WTC11 (cell line): ENCODE results near the gene TPP1. TPM values are rescaled to one million over a fixed set of nuclear protein-coding genes. Genes with fewer than 3 reads are reported as not detected.
A peak's percentile ranks its signal among the peaks of the same experiment; 100 is the strongest.

Experiments
- ATAC-seq: fragments of 200-7000 bp; cut with Tn5 transposase; 2 replicates; pipeline ENCODE4 v1.10.0; 2021; ENCODE audit warnings: mild to moderate bottlenecking, moderate library complexity
- CTCF ChIA-PET: fragments of 300-600 bp; sonication (Branson Sonifier 250); formaldehyde crosslinking; loops from one replicate; lab custom pipeline; 2021; ENCODE audit warnings: antibody characterized with exemption; lab: Charles Lee
- POLR2A ChIA-PET: fragments of 350-600 bp; sonication (Branson Sonifier 250); formaldehyde crosslinking; loops from one replicate; lab custom pipeline; 2021; ENCODE audit warnings: antibody characterized with exemption; lab: Charles Lee
- DNase-seq: peaks from one replicate; pipeline ENCODE4 v3.0.0; 2021; ENCODE audit warnings: low spot score
- H3K27ac Mint-ChIP-seq: 2 replicates; pipeline ENCODE4 v1.8.0; 2021; ENCODE audit warnings: mixed read lengths
- H3K27me3 Mint-ChIP-seq: 2 replicates; pipeline ENCODE4 v1.8.0; 2021; ENCODE audit warnings: low read depth, mild to moderate bottlenecking, moderate library complexity, mixed read lengths
- H3K36me3 Mint-ChIP-seq: 2 replicates; pipeline ENCODE4 v1.8.0; 2021; ENCODE audit warnings: mixed read lengths
- H3K4me1 Mint-ChIP-seq: 2 replicates; pipeline ENCODE4 v1.8.0; 2022; ENCODE audit warnings: mixed read lengths
- H3K4me3 Mint-ChIP-seq: 2 replicates; pipeline ENCODE4 v1.8.0; 2021; ENCODE audit warnings: mild to moderate bottlenecking, moderate library complexity, mixed read lengths
- H3K9me3 Mint-ChIP-seq: 2 replicates; pipeline ENCODE4 v1.8.0; 2021; ENCODE audit warnings: mixed read lengths
- AFF4 ChIP-seq: sonication (generic); formaldehyde crosslinking; IDR thresholded peaks from 2 replicates; pipeline ENCODE4 v1.8.1; 2023; ENCODE audit warnings: mild to moderate bottlenecking, missing genetic modification reagents, borderline replicate concordance
- ATF6 ChIP-seq: sonication (generic); formaldehyde crosslinking; IDR thresholded peaks from 2 replicates; pipeline ENCODE4 v1.8.1; 2023; ENCODE audit warnings: mild to moderate bottlenecking, missing genetic modification reagents
- CREM ChIP-seq: sonication (generic); formaldehyde crosslinking; IDR thresholded peaks from 2 replicates; pipeline ENCODE4 v1.8.1; 2022; ENCODE audit warnings: mild to moderate bottlenecking, missing genetic modification reagents, moderate library complexity
- EMX1 ChIP-seq: fragments of 250-450 bp; sonication (Bioruptor Pico); IDR thresholded peaks from 2 replicates; pipeline ENCODE4 v1.8.0; 2021; ENCODE audit warnings: mild to moderate bottlenecking
- FOXJ3 ChIP-seq: sonication (generic); formaldehyde crosslinking; IDR thresholded peaks from 2 replicates; pipeline ENCODE4 v1.9.0; 2021; ENCODE audit warnings: missing genetic modification reagents, mild to moderate bottlenecking, borderline replicate concordance
- IRF1 ChIP-seq: sonication (generic); formaldehyde crosslinking; IDR thresholded peaks from 2 replicates; pipeline ENCODE4 v1.8.0; 2023; ENCODE audit warnings: missing genetic modification reagents
- JAZF1 ChIP-seq: fragments of 250-450 bp; sonication (Bioruptor Pico); IDR thresholded peaks from 2 replicates; pipeline ENCODE4 v1.9.0; 2021; ENCODE audit warnings: moderate library complexity, mild to moderate bottlenecking, inconsistent platforms
- NR3C1 ChIP-seq: sonication (generic); formaldehyde crosslinking; conservative IDR thresholded peaks from 2 replicates; pipeline ENCODE4 v1.8.1; 2023; ENCODE audit warnings: low read depth, mild to moderate bottlenecking, missing genetic modification reagents
- RORB ChIP-seq: fragments of 250-450 bp; sonication (Bioruptor Pico); IDR thresholded peaks from 2 replicates; pipeline ENCODE4 v1.9.0; 2021; ENCODE audit warnings: mild to moderate bottlenecking
- SOX15 ChIP-seq: fragments of 250-450 bp; sonication (Bioruptor Pico); IDR thresholded peaks from 2 replicates; pipeline ENCODE4 v1.9.0; 2021; ENCODE audit warnings: mild to moderate bottlenecking
- ZBTB43 ChIP-seq: sonication (generic); formaldehyde crosslinking; IDR thresholded peaks from 2 replicates; pipeline ENCODE4 v1.8.1; 2023; ENCODE audit warnings: mild to moderate bottlenecking, missing genetic modification reagents
- total RNA-seq: library from RNA; stranded (reverse); gene quantifications from 3 replicates; pipeline ENCODE4 v1.2.3, GENCODE V29; 2021
- TF ChIP-seq, protein P1 (sequence below): sonication (generic); formaldehyde crosslinking; IDR thresholded peaks from 2 replicates; pipeline ENCODE4 v1.8.1; 2023; ENCODE audit warnings: mild to moderate bottlenecking, moderate library complexity, missing genetic modification reagents
- TF ChIP-seq, protein P2 (sequence below): sonication (generic); formaldehyde crosslinking; IDR thresholded peaks from 2 replicates; pipeline ENCODE4 v1.8.1; 2022; ENCODE audit warnings: low read depth, missing genetic modification reagents, borderline replicate concordance
- TF ChIP-seq, protein P3 (sequence below): fragments of 250-450 bp; sonication (Bioruptor Pico); IDR thresholded peaks from 2 replicates; pipeline ENCODE4 v1.9.0; 2021; ENCODE audit warnings: mild to moderate bottlenecking, borderline replicate concordance
- TF ChIP-seq, protein P4 (sequence below): sonication (generic); formaldehyde crosslinking; IDR thresholded peaks from 2 replicates; pipeline ENCODE4 v1.8.0; 2022; ENCODE audit warnings: mild to moderate bottlenecking, missing genetic modification reagents
- TF ChIP-seq, protein P5 (sequence below): fragments of 200-600 bp; IDR thresholded peaks from 2 replicates; pipeline ENCODE4 v1.8.0; 2022; ENCODE audit warnings: antibody characterized with exemption

The TPP1 gene
- total RNA-seq, 1 experiment from 2014 or later: 36.2 TPM

- Mint-ChIP-seq H3K27me3 (no peaks in the 10 kb centered on the region), H3K4me3 (no peak overlapping the region; the same call in 1 of the 2 replicates), H3K9me3 (peaks cover 34% of the 10 kb centered on the region), H3K4me1 (no peaks in the 10 kb centered on the region), H3K36me3 (peaks cover 3% of the 10 kb centered on the region), H3K27ac (no peak overlapping the region)
- ChIA-PET POLR2A (interaction anchor here (1.1 kb wide), 1 partner anchor 105 kb away, joined by 3 read pairs; the partner anchor contains the start of genes ARFIP2 and TIMM10B), CTCF (interaction anchor here (0.9 to 1.8 kb wide), 5 partner anchors 16 to 208 kb away, joined by 3 to 12 read pairs (median 6); partner anchors contain the start of gene TAF10)
- peak; percentile 84 for ATAC-seq
- TF ChIP-seq AFF4 (CRISPR knock-in tag): no peak
- TF ChIP-seq CREM (CRISPR knock-in tag): no peak
- TF ChIP-seq NR3C1 (CRISPR knock-in tag): no peak
- no peak for TF ChIP-seq RORB (CRISPR knock-in tag)
- TF ChIP-seq, protein P1, sequence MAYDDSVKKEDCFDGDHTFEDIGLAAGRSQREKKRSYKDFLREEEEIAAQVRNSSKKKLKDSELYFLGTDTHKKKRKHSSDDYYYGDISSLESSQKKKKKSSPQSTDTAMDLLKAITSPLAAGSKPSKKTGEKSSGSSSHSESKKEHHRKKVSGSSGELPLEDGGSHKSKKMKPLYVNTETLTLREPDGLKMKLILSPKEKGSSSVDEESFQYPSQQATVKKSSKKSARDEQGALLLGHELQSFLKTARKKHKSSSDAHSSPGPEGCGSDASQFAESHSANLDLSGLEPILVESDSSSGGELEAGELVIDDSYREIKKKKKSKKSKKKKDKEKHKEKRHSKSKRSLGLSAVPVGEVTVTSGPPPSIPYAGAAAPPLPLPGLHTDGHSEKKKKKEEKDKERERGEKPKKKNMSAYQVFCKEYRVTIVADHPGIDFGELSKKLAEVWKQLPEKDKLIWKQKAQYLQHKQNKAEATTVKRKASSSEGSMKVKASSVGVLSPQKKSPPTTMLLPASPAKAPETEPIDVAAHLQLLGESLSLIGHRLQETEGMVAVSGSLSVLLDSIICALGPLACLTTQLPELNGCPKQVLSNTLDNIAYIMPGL: no peak
- TF ChIP-seq, protein P2, sequence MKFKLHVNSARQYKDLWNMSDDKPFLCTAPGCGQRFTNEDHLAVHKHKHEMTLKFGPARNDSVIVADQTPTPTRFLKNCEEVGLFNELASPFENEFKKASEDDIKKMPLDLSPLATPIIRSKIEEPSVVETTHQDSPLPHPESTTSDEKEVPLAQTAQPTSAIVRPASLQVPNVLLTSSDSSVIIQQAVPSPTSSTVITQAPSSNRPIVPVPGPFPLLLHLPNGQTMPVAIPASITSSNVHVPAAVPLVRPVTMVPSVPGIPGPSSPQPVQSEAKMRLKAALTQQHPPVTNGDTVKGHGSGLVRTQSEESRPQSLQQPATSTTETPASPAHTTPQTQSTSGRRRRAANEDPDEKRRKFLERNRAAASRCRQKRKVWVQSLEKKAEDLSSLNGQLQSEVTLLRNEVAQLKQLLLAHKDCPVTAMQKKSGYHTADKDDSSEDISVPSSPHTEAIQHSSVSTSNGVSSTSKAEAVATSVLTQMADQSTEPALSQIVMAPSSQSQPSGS (CRISPR knock-in tag): no peak
- TF ChIP-seq, protein P3, sequence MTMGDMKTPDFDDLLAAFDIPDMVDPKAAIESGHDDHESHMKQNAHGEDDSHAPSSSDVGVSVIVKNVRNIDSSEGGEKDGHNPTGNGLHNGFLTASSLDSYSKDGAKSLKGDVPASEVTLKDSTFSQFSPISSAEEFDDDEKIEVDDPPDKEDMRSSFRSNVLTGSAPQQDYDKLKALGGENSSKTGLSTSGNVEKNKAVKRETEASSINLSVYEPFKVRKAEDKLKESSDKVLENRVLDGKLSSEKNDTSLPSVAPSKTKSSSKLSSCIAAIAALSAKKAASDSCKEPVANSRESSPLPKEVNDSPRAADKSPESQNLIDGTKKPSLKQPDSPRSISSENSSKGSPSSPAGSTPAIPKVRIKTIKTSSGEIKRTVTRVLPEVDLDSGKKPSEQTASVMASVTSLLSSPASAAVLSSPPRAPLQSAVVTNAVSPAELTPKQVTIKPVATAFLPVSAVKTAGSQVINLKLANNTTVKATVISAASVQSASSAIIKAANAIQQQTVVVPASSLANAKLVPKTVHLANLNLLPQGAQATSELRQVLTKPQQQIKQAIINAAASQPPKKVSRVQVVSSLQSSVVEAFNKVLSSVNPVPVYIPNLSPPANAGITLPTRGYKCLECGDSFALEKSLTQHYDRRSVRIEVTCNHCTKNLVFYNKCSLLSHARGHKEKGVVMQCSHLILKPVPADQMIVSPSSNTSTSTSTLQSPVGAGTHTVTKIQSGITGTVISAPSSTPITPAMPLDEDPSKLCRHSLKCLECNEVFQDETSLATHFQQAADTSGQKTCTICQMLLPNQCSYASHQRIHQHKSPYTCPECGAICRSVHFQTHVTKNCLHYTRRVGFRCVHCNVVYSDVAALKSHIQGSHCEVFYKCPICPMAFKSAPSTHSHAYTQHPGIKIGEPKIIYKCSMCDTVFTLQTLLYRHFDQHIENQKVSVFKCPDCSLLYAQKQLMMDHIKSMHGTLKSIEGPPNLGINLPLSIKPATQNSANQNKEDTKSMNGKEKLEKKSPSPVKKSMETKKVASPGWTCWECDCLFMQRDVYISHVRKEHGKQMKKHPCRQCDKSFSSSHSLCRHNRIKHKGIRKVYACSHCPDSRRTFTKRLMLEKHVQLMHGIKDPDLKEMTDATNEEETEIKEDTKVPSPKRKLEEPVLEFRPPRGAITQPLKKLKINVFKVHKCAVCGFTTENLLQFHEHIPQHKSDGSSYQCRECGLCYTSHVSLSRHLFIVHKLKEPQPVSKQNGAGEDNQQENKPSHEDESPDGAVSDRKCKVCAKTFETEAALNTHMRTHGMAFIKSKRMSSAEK (CRISPR knock-in tag): no peak
- TF ChIP-seq EMX1 (CRISPR knock-in tag): no peak
- TF ChIP-seq JAZF1 (CRISPR knock-in tag): no peak
- TF ChIP-seq, protein P4, sequence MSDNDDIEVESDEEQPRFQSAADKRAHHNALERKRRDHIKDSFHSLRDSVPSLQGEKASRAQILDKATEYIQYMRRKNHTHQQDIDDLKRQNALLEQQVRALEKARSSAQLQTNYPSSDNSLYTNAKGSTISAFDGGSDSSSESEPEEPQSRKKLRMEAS (CRISPR knock-in tag): no peak
- TF ChIP-seq, protein P5, sequence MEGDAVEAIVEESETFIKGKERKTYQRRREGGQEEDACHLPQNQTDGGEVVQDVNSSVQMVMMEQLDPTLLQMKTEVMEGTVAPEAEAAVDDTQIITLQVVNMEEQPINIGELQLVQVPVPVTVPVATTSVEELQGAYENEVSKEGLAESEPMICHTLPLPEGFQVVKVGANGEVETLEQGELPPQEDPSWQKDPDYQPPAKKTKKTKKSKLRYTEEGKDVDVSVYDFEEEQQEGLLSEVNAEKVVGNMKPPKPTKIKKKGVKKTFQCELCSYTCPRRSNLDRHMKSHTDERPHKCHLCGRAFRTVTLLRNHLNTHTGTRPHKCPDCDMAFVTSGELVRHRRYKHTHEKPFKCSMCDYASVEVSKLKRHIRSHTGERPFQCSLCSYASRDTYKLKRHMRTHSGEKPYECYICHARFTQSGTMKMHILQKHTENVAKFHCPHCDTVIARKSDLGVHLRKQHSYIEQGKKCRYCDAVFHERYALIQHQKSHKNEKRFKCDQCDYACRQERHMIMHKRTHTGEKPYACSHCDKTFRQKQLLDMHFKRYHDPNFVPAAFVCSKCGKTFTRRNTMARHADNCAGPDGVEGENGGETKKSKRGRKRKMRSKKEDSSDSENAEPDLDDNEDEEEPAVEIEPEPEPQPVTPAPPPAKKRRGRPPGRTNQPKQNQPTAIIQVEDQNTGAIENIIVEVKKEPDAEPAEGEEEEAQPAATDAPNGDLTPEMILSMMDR: no peak
- no peak for TF ChIP-seq SOX15
- TF ChIP-seq ATF6: no peak
- no peak for TF ChIP-seq ZBTB43 (CRISPR knock-in tag)
- TF ChIP-seq IRF1 (CRISPR knock-in tag): no peak
- no peak for TF ChIP-seq FOXJ3 (CRISPR knock-in tag)
- TF ChIP-seq, all 79 proteins: peak for 0
- no peak for DNase-seq
Observed at GRCh38 chr11:6586434-6587359, 32.5 kb downstream of the TPP1 start.
